ENCODE data around the gene CD247.

CD247 gene

GRCh38 chr1:167511374-167511986 is 6.8 kb downstream of the CD247 start:
- DNase-seq (ENCODE audit: low spot score), result no peak

- DNase-seq (ENCODE audit: low spot score), result no peak
Measured at GRCh38 chr1:167510881-167511280, 7.4 kb downstream of the CD247 start.

- no peak for DNase-seq (ENCODE audit: low spot score)
Measured at GRCh38 chr1:167510244-167510643, 8.1 kb downstream of the CD247 start.

GRCh38 chr1:167509587-167509986 is 8.7 kb downstream of the CD247 start:
- DNase-seq (ENCODE audit: low spot score), result no peak

GRCh38 chr1:167507719-167508118 is 10.6 kb downstream of the CD247 start:
- DNase-seq (ENCODE audit: low spot score), result no peak

- DNase-seq (ENCODE audit: low spot score), result no peak
Measured at GRCh38 chr1:167504467-167504827, 13.9 kb downstream of the CD247 start.

GRCh38 chr1:167503626-167504466 is 14.5 kb downstream of the CD247 start:
- DNase-seq (ENCODE audit: low spot score), result no peak

- no peak for DNase-seq (ENCODE audit: low spot score)
Measured at GRCh38 chr1:167502719-167503462, 15.4 kb downstream of the CD247 start.

GRCh38 chr1:167502192-167502551 is 16.2 kb downstream of the CD247 start:
- no peak for DNase-seq (ENCODE audit: low spot score)

- no peak for DNase-seq (ENCODE audit: low spot score)
Measured at GRCh38 chr1:167501515-167502191, 16.7 kb downstream of the CD247 start.

- DNase-seq (ENCODE audit: low spot score), result no peak
Measured at GRCh38 chr1:167500283-167500860, 18.0 kb downstream of the CD247 start.

- DNase-seq (ENCODE audit: low spot score), result no peak
Measured at GRCh38 chr1:167499664-167500101, 18.6 kb downstream of the CD247 start.

- DNase-seq (ENCODE audit: low spot score), result no peak
Measured at GRCh38 chr1:167499106-167499505, 19.2 kb downstream of the CD247 start.

GRCh38 chr1:167496797-167497619 is 21.3 kb downstream of the CD247 start:
- DNase-seq (ENCODE audit: low spot score), result no peak

- DNase-seq (ENCODE audit: low spot score), result no peak
Measured at GRCh38 chr1:167493372-167493771, 25.0 kb downstream of the CD247 start.

- DNase-seq (ENCODE audit: low spot score), result no peak
Measured at GRCh38 chr1:167492481-167492910, 25.8 kb downstream of the CD247 start.

GRCh38 chr1:167491586-167492461 is 26.5 kb downstream of the CD247 start:
- no peak for DNase-seq (ENCODE audit: low spot score)

- no peak for DNase-seq (ENCODE audit: low spot score)
Measured at GRCh38 chr1:167490765-167491164, 27.6 kb downstream of the CD247 start.

GRCh38 chr1:167489571-167490340 is 28.6 kb downstream of the CD247 start:
- DNase-seq (ENCODE audit: low spot score), result no peak

Data from AG20443 (cell line).